ENCODE results near the gene PADI1. TPM values are rescaled to one million over a fixed set of nuclear protein-coding genes. Genes with fewer than 3 reads are reported as not detected.

PADI1 gene
- total RNA-seq, 1 donor from 2014 or later = not detected

DNA sequence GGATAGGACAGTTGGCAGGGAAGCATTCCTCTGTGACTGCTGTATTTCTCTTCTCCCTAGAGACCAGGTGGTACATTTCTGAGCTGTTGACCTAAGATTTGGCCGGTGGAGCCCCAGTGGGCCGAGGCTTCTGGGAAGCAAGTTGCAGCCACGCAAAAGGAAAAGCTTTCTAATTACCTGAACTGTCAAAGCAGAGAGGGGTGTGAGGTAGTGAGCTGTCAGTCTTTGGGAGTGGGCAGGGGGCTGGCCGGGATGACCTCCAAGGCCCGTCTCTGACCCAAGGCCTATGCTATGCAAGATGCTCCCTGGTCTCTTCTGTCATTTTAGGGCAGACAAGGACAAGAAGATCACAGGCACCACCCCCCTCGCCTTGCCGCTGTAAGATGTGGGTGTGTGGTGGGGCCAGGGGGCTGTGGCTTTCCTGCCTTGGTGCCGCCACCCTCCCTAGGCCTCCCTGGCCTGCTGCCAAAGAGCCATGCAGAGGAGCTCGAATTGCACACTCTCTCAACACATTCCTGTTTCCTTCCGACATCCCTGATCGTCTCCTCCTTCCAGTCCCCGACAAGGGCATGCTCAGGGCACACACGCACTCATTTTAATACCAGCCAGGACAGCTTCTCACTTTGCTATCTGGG, 7.7 kb downstream of the PADI1 start:
- Mint-ChIP-seq H3K4me3 (peak overlapping the region; percentile 35), H3K27ac (peak overlapping the region; percentile 93), H3K9me3 (no peaks in the 10 kb centered on the region), H3K4me1 (peaks cover 58% of the 10 kb centered on the region), H3K36me3 (no peaks in the 10 kb centered on the region), H3K27me3 (ENCODE audit: low read depth) (no peaks in the 10 kb centered on the region)
- peak; percentile 79 to 91 for DNase-seq (ENCODE audit: low spot score in 2 of 2, unreplicated experiment in 2 of 2)
- TF ChIP-seq, protein P1, sequence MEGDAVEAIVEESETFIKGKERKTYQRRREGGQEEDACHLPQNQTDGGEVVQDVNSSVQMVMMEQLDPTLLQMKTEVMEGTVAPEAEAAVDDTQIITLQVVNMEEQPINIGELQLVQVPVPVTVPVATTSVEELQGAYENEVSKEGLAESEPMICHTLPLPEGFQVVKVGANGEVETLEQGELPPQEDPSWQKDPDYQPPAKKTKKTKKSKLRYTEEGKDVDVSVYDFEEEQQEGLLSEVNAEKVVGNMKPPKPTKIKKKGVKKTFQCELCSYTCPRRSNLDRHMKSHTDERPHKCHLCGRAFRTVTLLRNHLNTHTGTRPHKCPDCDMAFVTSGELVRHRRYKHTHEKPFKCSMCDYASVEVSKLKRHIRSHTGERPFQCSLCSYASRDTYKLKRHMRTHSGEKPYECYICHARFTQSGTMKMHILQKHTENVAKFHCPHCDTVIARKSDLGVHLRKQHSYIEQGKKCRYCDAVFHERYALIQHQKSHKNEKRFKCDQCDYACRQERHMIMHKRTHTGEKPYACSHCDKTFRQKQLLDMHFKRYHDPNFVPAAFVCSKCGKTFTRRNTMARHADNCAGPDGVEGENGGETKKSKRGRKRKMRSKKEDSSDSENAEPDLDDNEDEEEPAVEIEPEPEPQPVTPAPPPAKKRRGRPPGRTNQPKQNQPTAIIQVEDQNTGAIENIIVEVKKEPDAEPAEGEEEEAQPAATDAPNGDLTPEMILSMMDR (IDR thresholded peaks at IDR 0.05; ENCODE audit: unreplicated experiment) = no peak

DNA sequence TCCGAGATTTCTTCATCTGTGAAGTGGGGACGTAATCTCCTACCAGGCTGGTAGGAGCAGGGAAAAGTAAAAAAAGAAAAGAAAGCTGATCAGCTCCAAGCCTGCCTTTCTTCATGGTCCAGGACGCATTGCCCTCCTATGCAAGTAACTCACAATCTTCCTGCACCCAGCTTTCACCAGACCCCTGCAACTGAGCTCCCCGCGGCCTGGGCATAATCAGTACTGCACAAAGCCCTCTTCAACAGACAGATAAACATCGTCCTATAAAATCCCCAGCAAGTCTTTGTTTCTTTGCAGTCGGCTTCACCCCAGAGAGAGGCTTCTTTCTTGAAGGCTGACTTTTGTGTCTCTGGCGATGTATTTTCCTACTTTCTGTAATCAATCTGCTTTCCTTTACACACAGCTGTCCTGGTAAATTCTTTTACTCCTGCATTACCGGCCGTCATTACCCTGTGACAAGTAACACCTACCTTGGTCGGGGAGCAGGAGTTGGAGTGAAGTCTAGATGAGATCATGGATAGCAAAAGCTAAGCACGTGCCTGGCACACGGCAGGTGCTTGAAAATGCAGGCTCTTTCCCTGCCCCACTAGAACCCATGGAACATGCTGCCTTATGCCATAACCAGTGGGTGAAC, 8.3 kb downstream of the PADI1 start:
- TF ChIP-seq, protein P1 (IDR thresholded peaks at IDR 0.05; ENCODE audit: unreplicated experiment) = no peak
- DNase-seq (ENCODE audit: low spot score in 2 of 2, unreplicated experiment in 2 of 2) = no peak
- Mint-ChIP-seq H3K27ac (peak overlapping the region; percentile 93), H3K9me3 (no peaks in the 10 kb centered on the region), H3K36me3 (no peaks in the 10 kb centered on the region), H3K4me1 (peaks cover 56% of the 10 kb centered on the region), H3K4me3 (peak overlapping the region; percentile 35), H3K27me3 (ENCODE audit: low read depth) (no peaks in the 10 kb centered on the region)

DNA sequence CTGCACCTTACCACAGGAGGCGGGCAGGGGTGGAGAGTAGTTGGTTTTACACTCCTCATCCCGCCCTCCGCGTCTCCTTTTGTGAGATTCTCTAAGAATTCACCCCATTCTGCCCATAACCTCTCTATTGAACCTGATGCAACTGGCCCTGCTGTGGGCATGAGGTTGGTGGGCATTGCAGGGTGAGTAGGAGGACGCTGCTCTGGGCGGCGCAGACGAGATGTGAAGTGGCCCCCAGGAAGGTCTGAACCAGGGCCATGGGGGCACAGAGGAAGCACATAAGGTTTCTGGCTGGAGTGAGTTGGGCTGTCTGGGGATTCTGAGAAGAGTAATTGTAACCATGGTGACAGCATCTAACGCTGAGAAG, 8.8 kb downstream of the PADI1 start:
- H3K27ac Mint-ChIP-seq = peak overlapping the region; percentile 93
- no peaks in the 10 kb centered on the region for H3K36me3 Mint-ChIP-seq
- no peaks in the 10 kb centered on the region for H3K9me3 Mint-ChIP-seq
- no peak overlapping the region for H3K4me3 Mint-ChIP-seq
- DNase-seq (ENCODE audit: low spot score in 2 of 2, unreplicated experiment in 2 of 2) = no peak
- TF ChIP-seq, protein P1 (IDR thresholded peaks at IDR 0.05; ENCODE audit: unreplicated experiment) = no peak
- no peaks in the 10 kb centered on the region for H3K27me3 Mint-ChIP-seq (ENCODE audit: low read depth)
- peaks cover 54% of the 10 kb centered on the region for H3K4me1 Mint-ChIP-seq

DNA sequence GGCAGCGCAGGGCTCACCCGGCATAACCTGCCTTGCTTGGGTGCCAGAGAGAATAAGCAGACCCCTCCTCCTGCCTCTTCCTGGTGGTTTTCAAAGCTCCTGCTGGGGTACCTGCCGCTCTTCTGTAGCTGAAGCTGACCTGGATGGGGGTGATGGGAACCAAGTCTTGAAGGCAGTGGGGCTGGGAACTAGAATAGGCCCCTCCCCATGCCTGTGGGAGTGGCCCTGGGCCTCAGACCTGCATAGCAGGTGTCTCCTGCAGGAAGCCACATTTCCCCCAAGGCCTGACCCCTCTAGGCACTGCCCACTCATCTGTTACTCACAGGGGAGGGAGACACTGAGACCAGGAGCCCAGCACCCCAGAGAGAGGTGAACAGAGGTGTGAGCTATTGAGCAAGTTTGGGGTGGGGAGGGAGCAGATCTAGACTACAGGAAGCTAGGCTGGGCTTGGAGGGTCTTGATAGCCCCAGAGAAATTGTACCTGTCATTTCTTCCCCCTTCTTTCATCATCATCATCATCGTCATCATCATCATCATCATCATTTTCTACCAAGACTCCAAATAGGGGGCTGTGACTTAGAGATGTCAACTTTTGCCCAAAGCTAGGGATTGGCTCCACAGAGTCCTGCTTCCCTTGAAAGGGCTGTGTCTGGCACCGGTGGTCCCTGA, 10.1 kb downstream of the PADI1 start:
- DNase-seq (ENCODE audit: low spot score in 2 of 2, unreplicated experiment in 2 of 2) = no peak
- TF ChIP-seq, protein P1 (IDR thresholded peaks at IDR 0.05; ENCODE audit: unreplicated experiment) = no peak
- no peaks in the 10 kb centered on the region for H3K27me3 Mint-ChIP-seq (ENCODE audit: low read depth)
- peaks cover 45% of the 10 kb centered on the region for H3K4me1 Mint-ChIP-seq
- H3K9me3 Mint-ChIP-seq = no peaks in the 10 kb centered on the region
- no peak overlapping the region for H3K27ac Mint-ChIP-seq
- H3K4me3 Mint-ChIP-seq = no peak overlapping the region
- H3K36me3 Mint-ChIP-seq = no peaks in the 10 kb centered on the region

DNA sequence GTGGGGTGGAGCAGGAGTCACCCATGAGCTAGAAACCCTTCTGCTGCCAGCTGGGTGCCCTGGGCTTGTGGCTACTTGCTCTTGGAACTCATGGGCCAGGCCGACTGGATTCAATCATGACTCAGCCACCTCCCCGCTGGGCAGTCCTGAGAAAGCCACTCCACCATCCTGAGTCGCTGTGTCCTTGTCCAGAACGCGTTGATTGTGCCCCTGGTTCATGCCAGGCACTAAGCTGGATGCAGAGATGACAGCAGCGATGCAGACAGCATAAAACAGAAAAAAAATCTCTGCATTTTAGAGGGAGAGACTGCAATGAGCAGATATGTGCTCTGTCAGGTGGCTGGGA, 10.6 kb downstream of the PADI1 start:
- TF ChIP-seq, protein P1 (IDR thresholded peaks at IDR 0.05; ENCODE audit: unreplicated experiment) = no peak
- no peak overlapping the region for H3K27ac Mint-ChIP-seq
- no peaks in the 10 kb centered on the region for H3K9me3 Mint-ChIP-seq
- H3K4me3 Mint-ChIP-seq = no peak overlapping the region
- DNase-seq (ENCODE audit: low spot score in 2 of 2, unreplicated experiment in 2 of 2) = no peak
- H3K4me1 Mint-ChIP-seq = peaks cover 41% of the 10 kb centered on the region
- no peaks in the 10 kb centered on the region for H3K36me3 Mint-ChIP-seq
- H3K27me3 Mint-ChIP-seq (ENCODE audit: low read depth) = peaks cover 2% of the 10 kb centered on the region
